ENCODE data around the gene TADA2A. TPM values are rescaled to one million over a fixed set of nuclear protein-coding genes. Genes with fewer than 3 reads are reported as not detected.
"Not testable (repeated sequence)": the region's sequence is repeated elsewhere in the genome, so short reads cannot be mapped to it uniquely, and the experiment has no call there.

Gene TADA2A
- total RNA-seq, 1 donor from 2014 or later: 28.7 TPM

- Histone ChIP-seq H3K4me1 (ENCODE audit: control insufficient read depth in 3 of 3, insufficient read depth in 3 of 3, low read length in 3 of 3) (peaks cover 4 to 5% (median 4%) of the 10 kb centered on the region in 3 donors), H3K27me3 (ENCODE audit: control insufficient read depth in 3 of 3, insufficient read depth in 3 of 3, low read length in 3 of 3) (no peaks in the 10 kb centered on the region), H3K27ac (ENCODE audit: low read depth, low read length) (no peak overlapping the region), H3K9me3 (ENCODE audit: control insufficient read depth in 3 of 3, low read length in 3 of 3) (no peaks in the 10 kb centered on the region), H3K4me3 (ENCODE audit: low read length in 3 of 3) (no peak overlapping the region), H3K9ac (ENCODE audit: low read depth in 1 of 3, low read length in 3 of 3) (no peak overlapping the region), H3K36me3 (ENCODE audit: control insufficient read depth in 3 of 3, insufficient read depth in 3 of 3, low read length in 3 of 3) (peaks cover 2 to 15% (median 14%) of the 10 kb centered on the region in 3 donors)
Measured at GRCh38 chr17:37450112-37450511, 43.4 kb downstream of the TADA2A start.

DNA sequence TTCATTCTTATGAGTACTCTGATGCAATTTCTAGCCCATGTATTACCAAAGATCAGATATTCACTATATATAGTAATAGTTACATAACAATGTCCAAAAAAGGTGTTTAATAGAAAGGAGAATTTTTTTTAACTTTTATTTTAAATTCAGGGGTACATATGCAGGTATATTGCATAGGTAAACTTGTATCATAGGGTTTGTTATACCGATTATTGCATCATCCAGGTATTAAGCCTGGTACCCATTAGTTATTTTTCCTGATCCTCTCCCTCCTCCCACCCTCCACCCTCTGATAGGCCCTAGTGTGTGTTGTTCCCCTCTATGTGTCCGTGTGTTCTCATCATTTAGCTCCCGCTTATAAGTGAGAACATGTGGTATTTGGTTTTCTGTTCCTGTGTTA lies 51.1 kb downstream of the TADA2A start:
- H3K9me3 ChIP-seq (ENCODE audit: control insufficient read depth in 3 of 3, low read length in 3 of 3); H3K9ac ChIP-seq (ENCODE audit: low read depth in 1 of 3, low read length in 3 of 3); H3K4me3 ChIP-seq (ENCODE audit: low read length in 3 of 3); H3K36me3 ChIP-seq (ENCODE audit: control insufficient read depth in 3 of 3, insufficient read depth in 3 of 3, low read length in 3 of 3); H3K27me3 ChIP-seq (ENCODE audit: control insufficient read depth in 3 of 3, insufficient read depth in 3 of 3, low read length in 3 of 3); H3K4me1 ChIP-seq (ENCODE audit: control insufficient read depth in 3 of 3, insufficient read depth in 3 of 3, low read length in 3 of 3); H3K27ac ChIP-seq (ENCODE audit: low read depth, low read length): not testable (repeated sequence)

DNA sequence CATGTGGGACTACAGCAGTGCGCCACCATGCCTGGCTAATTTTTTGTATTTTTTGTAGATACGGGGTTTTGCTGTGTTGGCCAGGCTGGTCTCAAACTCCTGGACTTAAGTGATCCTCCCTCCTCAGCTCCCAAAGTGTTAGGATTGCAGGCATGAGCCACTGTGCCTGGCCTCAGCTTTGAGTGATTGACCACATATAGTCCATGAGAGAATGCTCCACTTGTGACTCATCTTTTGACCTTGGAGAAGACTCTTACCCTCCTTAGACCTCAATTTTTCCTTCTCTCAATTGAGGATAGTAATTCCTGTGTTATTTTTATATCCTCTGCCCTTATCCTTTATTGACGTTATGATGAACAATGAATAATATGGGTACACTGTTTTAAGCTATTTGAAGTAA lies 52.1 kb downstream of the TADA2A start:
- Histone ChIP-seq H3K9ac (ENCODE audit: low read depth in 1 of 3, low read length in 3 of 3) (no peak overlapping the region), H3K27me3 (ENCODE audit: control insufficient read depth in 3 of 3, insufficient read depth in 3 of 3, low read length in 3 of 3) (no peaks in the 10 kb centered on the region), H3K9me3 (ENCODE audit: control insufficient read depth in 3 of 3, low read length in 3 of 3) (no peaks in the 10 kb centered on the region), H3K4me1 (ENCODE audit: control insufficient read depth in 3 of 3, insufficient read depth in 3 of 3, low read length in 3 of 3) (no peaks in the 10 kb centered on the region), H3K36me3 (ENCODE audit: control insufficient read depth in 3 of 3, insufficient read depth in 3 of 3, low read length in 3 of 3) (peaks cover 0 to 9% (median 0%) of the 10 kb centered on the region in 3 donors), H3K4me3 (ENCODE audit: low read length in 3 of 3) (no peak overlapping the region), H3K27ac (ENCODE audit: low read depth, low read length) (no peak overlapping the region)

DNA sequence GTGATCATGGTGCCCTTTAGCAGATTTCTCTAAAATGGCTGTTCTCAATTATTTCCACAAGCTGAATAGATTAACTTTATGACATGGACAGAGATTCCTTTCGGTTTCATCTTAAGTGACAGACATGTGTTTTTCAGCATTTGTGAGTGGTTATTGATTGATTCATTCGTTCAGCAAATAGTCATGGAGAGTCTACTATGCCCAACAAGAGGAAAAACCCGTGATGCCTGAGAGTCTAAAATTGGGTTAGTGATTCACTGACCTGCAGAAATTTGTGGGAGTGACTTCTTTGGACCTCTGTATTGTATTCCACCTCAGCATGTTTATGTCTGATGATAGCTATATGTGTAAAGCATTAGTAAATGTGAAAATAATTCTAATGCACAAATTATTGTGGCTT lies 55.0 kb downstream of the TADA2A start:
- H3K27ac ChIP-seq (ENCODE audit: low read depth, low read length): no peak overlapping the region
- H3K36me3 ChIP-seq (ENCODE audit: control insufficient read depth in 3 of 3, insufficient read depth in 3 of 3, low read length in 3 of 3): peaks cover 4 to 25% (median 18%) of the 10 kb centered on the region in 3 donors
- H3K9me3 ChIP-seq (ENCODE audit: control insufficient read depth in 3 of 3, low read length in 3 of 3): no peaks in the 10 kb centered on the region
- no peak overlapping the region for H3K9ac ChIP-seq (ENCODE audit: low read depth in 1 of 3, low read length in 3 of 3)
- H3K4me3 ChIP-seq (ENCODE audit: low read length in 3 of 3): no peak overlapping the region
- no peaks in the 10 kb centered on the region for H3K4me1 ChIP-seq (ENCODE audit: control insufficient read depth in 3 of 3, insufficient read depth in 3 of 3, low read length in 3 of 3)
- H3K27me3 ChIP-seq (ENCODE audit: control insufficient read depth in 3 of 3, insufficient read depth in 3 of 3, low read length in 3 of 3): no peaks in the 10 kb centered on the region

GRCh38 chr17:37462492-37462891 lies 55.8 kb downstream of the TADA2A start:
- no peak overlapping the region for H3K4me3 ChIP-seq (ENCODE audit: low read length in 3 of 3)
- no peaks in the 10 kb centered on the region for H3K4me1 ChIP-seq (ENCODE audit: control insufficient read depth in 3 of 3, insufficient read depth in 3 of 3, low read length in 3 of 3)
- H3K9ac ChIP-seq (ENCODE audit: low read depth in 1 of 3, low read length in 3 of 3): no peak overlapping the region
- no peaks in the 10 kb centered on the region for H3K9me3 ChIP-seq (ENCODE audit: control insufficient read depth in 3 of 3, low read length in 3 of 3)
- no peaks in the 10 kb centered on the region for H3K27me3 ChIP-seq (ENCODE audit: control insufficient read depth in 3 of 3, insufficient read depth in 3 of 3, low read length in 3 of 3)
- no peak overlapping the region for H3K27ac ChIP-seq (ENCODE audit: low read depth, low read length)
- H3K36me3 ChIP-seq (ENCODE audit: control insufficient read depth in 3 of 3, insufficient read depth in 3 of 3, low read length in 3 of 3): peaks cover 4 to 32% (median 24%) of the 10 kb centered on the region in 3 donors

DNA sequence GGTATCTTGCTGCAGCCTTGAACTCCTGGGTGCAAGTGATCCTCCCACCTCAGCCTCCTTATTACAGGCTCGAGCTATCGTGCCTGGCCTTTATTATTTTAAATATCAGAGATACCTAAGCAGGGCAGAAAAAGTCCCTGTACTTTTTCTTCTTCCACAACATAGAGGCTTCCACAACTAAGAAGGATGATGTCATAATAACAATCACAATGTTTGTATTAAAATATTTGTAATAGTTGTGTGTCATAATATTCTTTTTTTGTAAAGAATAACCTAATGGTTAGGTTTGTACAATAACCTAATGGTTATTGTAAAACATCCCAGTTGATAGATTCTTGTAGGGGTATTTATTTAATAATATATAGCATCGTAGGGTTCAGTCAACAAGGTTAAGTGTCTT lies 56.4 kb downstream of the TADA2A start:
- Histone ChIP-seq H3K27me3 (ENCODE audit: control insufficient read depth in 3 of 3, insufficient read depth in 3 of 3, low read length in 3 of 3) (no peaks in the 10 kb centered on the region), H3K36me3 (ENCODE audit: control insufficient read depth in 3 of 3, insufficient read depth in 3 of 3, low read length in 3 of 3) (peaks cover 4 to 37% (median 29%) of the 10 kb centered on the region in 3 donors), H3K9me3 (ENCODE audit: control insufficient read depth in 3 of 3, low read length in 3 of 3) (no peaks in the 10 kb centered on the region), H3K9ac (ENCODE audit: low read depth in 1 of 3, low read length in 3 of 3) (no peak overlapping the region), H3K27ac (ENCODE audit: low read depth, low read length) (no peak overlapping the region), H3K4me3 (ENCODE audit: low read length in 3 of 3) (no peak overlapping the region), H3K4me1 (ENCODE audit: control insufficient read depth in 3 of 3, insufficient read depth in 3 of 3, low read length in 3 of 3) (no peaks in the 10 kb centered on the region)

DNA sequence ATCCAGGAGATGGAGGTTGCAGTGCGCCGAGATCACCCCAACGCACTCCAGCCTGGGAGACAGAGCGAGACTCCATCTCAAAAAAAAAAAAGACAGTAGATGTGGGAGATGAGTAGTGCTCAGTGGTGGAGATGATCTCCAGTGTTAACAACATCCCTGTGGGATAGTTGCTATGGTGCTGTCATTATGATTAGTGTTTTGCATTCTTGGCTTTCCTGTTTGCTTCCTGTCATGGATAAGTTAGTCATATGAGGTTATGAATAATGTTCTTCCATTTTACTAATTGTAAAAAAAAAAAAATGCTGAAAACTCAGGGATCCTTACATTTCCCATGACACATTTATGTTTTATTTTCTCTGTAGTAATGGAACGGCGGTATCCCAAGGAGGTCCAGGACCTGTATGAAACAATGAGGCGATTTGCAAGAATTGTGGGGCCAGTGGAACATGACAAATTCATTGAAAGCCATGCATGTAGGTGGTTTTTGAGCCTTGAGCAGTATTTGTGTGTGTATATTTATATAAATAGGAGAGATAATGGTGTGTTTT lies 58.5 kb downstream of the TADA2A start:
- peaks cover 4 to 42% (median 35%) of the 10 kb centered on the region in 3 donors for H3K36me3 ChIP-seq (ENCODE audit: control insufficient read depth in 3 of 3, insufficient read depth in 3 of 3, low read length in 3 of 3)
- H3K4me1 ChIP-seq (ENCODE audit: control insufficient read depth in 3 of 3, insufficient read depth in 3 of 3, low read length in 3 of 3): no peaks in the 10 kb centered on the region
- H3K9ac ChIP-seq (ENCODE audit: low read depth in 1 of 3, low read length in 3 of 3): no peak overlapping the region
- no peaks in the 10 kb centered on the region for H3K9me3 ChIP-seq (ENCODE audit: control insufficient read depth in 3 of 3, low read length in 3 of 3)
- no peaks in the 10 kb centered on the region for H3K27me3 ChIP-seq (ENCODE audit: control insufficient read depth in 3 of 3, insufficient read depth in 3 of 3, low read length in 3 of 3)
- no peak overlapping the region for H3K27ac ChIP-seq (ENCODE audit: low read depth, low read length)
- H3K4me3 ChIP-seq (ENCODE audit: low read length in 3 of 3): no peak overlapping the region

GRCh38 chr17:37466471-37466870 lies 59.8 kb downstream of the TADA2A start:
- no peaks in the 10 kb centered on the region for H3K9me3 ChIP-seq (ENCODE audit: control insufficient read depth in 3 of 3, low read length in 3 of 3)
- H3K4me3 ChIP-seq (ENCODE audit: low read length in 3 of 3): no peak overlapping the region
- H3K36me3 ChIP-seq (ENCODE audit: control insufficient read depth in 3 of 3, insufficient read depth in 3 of 3, low read length in 3 of 3): peaks cover 15 to 53% (median 42%) of the 10 kb centered on the region in 3 donors
- H3K4me1 ChIP-seq (ENCODE audit: control insufficient read depth in 3 of 3, insufficient read depth in 3 of 3, low read length in 3 of 3): no peaks in the 10 kb centered on the region
- H3K9ac ChIP-seq (ENCODE audit: low read depth in 1 of 3, low read length in 3 of 3): no peak overlapping the region
- no peak overlapping the region for H3K27ac ChIP-seq (ENCODE audit: low read depth, low read length)
- H3K27me3 ChIP-seq (ENCODE audit: control insufficient read depth in 3 of 3, insufficient read depth in 3 of 3, low read length in 3 of 3): no peaks in the 10 kb centered on the region

DNA sequence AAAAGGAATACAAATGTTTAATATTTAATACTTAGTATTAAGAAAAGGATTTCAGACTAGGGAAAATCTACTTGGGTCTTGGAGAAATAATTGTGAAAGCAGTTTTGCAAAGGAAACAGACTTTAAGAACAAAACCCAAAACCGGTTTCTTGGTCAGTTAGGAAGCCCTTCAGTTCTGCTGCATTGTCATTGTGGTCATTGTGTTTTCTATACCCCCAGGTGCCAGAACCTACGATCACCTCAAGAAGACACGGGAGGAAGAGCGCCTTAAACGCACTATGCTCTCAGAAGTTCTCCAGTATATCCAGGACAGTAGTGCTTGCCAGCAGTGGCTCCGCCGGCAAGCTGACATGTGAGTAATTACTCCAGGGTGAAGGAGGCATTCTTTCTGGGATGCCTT lies 63.5 kb downstream of the TADA2A start:
- H3K9me3 ChIP-seq (ENCODE audit: control insufficient read depth in 3 of 3, low read length in 3 of 3): no peaks in the 10 kb centered on the region
- no peaks in the 10 kb centered on the region for H3K27me3 ChIP-seq (ENCODE audit: control insufficient read depth in 3 of 3, insufficient read depth in 3 of 3, low read length in 3 of 3)
- H3K36me3 ChIP-seq (ENCODE audit: control insufficient read depth in 3 of 3, insufficient read depth in 3 of 3, low read length in 3 of 3): peaks cover 26 to 66% (median 53%) of the 10 kb centered on the region in 3 donors
- H3K4me3 ChIP-seq (ENCODE audit: low read length in 3 of 3): no peak overlapping the region
- no peak overlapping the region for H3K27ac ChIP-seq (ENCODE audit: low read depth, low read length)
- H3K9ac ChIP-seq (ENCODE audit: low read depth in 1 of 3, low read length in 3 of 3): no peak overlapping the region
- no peaks in the 10 kb centered on the region for H3K4me1 ChIP-seq (ENCODE audit: control insufficient read depth in 3 of 3, insufficient read depth in 3 of 3, low read length in 3 of 3)

DNA sequence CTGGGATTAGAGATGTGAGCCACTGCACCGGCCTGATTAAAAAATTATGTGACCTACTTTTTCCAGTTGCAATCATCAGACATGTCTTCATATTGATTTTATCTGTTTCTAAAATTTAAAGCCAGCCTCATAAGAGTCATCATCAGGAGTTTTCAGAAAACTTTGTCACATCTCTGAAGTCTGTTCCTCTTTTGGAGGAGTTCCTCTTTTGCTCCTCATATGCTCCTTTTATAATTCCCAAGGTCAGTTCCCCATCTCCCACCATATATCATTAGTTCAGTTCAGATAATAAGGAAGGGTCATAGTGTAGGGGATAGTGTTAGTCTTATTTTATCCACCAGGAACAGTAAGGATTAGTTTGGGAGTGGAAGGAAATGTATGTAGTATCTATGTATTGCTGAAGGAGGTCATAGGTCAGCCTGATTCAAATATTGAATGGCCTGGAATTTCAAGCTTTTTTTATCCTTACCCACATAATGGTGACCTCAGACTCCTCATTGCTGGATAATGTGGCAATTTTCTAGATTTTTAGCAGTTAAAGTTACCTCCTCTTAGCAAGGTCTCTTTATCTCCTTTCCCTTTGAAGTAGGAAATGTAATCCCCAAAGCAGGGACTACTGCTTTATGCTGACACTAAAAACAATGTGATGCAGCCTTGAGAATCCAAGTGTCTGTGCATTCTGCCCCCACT lies 69.2 kb downstream of the TADA2A start:
- Histone ChIP-seq H3K27me3 (ENCODE audit: control insufficient read depth in 3 of 3, insufficient read depth in 3 of 3, low read length in 3 of 3) (no peaks in the 10 kb centered on the region), H3K27ac (ENCODE audit: low read depth, low read length) (no peak overlapping the region), H3K9me3 (ENCODE audit: control insufficient read depth in 3 of 3, low read length in 3 of 3) (no peaks in the 10 kb centered on the region), H3K9ac (ENCODE audit: low read depth in 1 of 3, low read length in 3 of 3) (peak overlapping the region in 1 of 3 donors; percentile 20), H3K4me3 (ENCODE audit: low read length in 3 of 3) (no peak overlapping the region), H3K36me3 (ENCODE audit: control insufficient read depth in 3 of 3, insufficient read depth in 3 of 3, low read length in 3 of 3) (peaks cover 23 to 52% (median 36%) of the 10 kb centered on the region in 3 donors), H3K4me1 (ENCODE audit: control insufficient read depth in 3 of 3, insufficient read depth in 3 of 3, low read length in 3 of 3) (peaks cover 6 to 17% (median 8%) of the 10 kb centered on the region in 3 donors)

Data from skeletal muscle tissue (tissue), 4 donors.